GM12874 (cell line): ENCODE data around the gene TTYH1.

ENCODE experiments used
- TF ChIP-seq, protein P1 (sequence below): IDR thresholded peaks from 2 replicates; pipeline ENCODE4 v1.5.1; 2011; ENCODE audit warnings: low read depth, mild to moderate bottlenecking, control low read depth, low read length, moderate library complexity; ENCODE audit not compliant: insufficient read depth

The TTYH1 gene

DNA sequence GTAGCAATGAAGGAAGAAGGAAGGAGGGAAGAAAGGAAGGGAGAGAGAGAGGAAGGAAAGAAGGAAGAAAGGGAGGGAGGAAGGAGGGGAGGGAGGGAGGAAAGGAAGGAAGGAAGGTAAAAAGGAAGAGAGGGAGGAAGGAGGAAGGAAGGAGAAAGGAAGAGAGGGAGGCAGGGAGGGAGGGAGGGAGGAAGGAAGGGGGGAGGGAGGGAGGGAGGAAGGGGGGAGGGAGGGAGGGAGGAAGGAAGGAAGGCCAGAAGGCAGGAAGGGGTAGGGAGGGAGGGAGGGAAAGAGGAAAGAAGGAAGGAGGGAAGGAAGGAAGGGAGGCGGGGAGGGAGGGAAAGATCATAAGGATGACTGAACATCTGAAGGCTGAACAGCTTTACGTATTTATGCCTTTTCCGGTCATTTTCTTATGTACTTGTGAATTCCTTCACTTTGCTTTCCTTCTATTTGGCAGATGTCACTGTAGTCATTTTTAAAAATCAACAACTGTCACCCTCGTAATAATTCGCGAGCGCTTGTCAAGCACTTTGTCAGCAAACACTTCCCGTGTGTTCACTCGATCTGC is 6.7 kb upstream of the TTYH1 start:
- TF ChIP-seq, protein P1, sequence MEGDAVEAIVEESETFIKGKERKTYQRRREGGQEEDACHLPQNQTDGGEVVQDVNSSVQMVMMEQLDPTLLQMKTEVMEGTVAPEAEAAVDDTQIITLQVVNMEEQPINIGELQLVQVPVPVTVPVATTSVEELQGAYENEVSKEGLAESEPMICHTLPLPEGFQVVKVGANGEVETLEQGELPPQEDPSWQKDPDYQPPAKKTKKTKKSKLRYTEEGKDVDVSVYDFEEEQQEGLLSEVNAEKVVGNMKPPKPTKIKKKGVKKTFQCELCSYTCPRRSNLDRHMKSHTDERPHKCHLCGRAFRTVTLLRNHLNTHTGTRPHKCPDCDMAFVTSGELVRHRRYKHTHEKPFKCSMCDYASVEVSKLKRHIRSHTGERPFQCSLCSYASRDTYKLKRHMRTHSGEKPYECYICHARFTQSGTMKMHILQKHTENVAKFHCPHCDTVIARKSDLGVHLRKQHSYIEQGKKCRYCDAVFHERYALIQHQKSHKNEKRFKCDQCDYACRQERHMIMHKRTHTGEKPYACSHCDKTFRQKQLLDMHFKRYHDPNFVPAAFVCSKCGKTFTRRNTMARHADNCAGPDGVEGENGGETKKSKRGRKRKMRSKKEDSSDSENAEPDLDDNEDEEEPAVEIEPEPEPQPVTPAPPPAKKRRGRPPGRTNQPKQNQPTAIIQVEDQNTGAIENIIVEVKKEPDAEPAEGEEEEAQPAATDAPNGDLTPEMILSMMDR: no peak

DNA sequence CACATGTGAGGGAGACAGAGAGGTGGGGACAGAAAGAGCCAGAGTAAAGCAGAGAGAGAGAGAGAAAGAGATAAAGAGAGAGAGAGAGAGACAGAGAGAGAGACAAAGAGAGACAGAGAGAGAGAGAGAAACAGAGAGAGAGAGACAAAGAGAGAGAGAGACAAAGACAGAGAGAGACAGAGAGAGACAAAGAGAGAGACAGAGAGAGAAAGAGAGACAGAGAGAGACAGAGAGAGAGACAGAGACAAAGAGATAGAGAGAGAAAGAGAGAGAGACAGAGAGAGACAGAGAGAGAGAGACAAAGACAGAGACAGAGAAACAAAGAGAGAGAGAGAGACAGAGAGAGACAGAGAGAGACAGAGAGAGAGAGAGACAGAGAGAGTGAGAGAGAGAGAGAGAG is 4.2 kb upstream of the TTYH1 start:
- TF ChIP-seq, protein P1: no peak

DNA sequence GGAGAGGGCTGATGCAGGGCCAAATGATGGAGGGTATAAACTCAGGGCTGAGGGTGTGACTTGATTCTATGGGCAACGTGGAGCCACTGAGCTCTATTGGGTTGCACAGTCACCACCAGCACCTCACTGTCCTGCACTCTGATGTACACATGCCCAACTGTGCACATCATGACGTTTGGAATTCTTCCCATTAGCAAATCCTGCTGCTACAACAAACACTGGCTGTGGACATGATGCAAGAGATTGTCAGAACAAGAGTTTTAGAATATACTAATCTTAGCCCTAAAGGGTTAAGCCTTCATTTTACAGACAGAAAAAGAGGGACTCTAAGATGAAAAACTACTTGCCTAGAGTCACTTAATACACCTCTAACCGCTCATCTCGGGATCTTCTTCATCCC is 2.4 kb upstream of the TTYH1 start:
- TF ChIP-seq, protein P1: no peak

DNA sequence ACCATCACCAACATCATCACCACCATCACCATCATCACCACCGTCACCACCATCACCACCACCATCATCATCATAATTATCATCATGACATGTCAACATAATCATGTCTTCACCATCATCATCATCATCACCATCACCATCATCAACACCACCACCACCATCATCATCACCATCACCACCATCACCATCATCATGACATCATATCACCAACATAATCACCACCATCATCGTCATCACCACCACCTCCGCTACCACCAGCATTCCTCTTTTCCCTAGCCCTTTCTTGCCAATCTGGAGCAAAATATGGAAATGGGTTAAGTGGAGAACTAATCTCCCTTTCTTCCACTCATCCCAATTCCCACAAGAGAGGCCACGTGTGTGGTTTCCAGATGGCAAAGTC is 1.1 kb upstream of the TTYH1 start:
- TF ChIP-seq, protein P1: no peak

DNA sequence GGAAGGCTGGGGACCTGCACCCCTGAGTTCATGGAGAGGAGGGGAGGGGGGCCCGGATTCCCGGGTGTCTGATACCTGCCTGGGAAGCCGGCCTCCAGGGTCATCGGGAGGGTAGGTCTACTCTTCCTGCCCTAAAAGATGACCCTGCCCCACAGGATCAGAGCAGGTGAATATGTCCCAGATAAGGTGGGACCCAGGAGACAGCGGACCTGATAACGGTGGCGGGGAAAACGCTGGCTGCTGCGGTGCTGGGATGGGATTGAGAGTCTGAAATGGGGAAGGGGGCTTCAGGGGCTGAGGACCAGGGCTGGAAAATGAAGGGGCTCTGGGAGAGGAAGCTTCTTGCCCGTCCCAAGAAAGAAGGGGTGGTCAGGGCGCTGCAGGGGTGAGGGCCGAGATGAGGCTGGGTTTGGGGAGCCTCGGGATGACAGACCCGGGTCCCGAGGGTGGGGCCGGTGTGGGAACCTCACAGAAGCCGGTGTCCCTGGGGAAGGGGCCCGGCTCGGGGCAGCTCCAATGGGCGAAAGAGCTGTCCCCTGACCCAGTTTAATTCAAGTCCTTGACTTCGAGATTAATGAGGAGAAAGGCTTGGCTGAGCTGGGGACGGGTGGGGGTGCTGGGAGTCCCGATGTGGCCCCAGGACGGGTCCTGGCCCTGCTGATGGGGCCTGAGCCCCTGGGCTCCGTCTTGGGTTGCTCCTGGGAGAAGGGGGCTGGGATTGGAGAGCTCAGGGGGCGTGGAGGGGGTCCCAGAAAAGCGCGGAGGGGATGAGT is 823 bp downstream of the TTYH1 start:
- TF ChIP-seq, protein P1: no peak

DNA sequence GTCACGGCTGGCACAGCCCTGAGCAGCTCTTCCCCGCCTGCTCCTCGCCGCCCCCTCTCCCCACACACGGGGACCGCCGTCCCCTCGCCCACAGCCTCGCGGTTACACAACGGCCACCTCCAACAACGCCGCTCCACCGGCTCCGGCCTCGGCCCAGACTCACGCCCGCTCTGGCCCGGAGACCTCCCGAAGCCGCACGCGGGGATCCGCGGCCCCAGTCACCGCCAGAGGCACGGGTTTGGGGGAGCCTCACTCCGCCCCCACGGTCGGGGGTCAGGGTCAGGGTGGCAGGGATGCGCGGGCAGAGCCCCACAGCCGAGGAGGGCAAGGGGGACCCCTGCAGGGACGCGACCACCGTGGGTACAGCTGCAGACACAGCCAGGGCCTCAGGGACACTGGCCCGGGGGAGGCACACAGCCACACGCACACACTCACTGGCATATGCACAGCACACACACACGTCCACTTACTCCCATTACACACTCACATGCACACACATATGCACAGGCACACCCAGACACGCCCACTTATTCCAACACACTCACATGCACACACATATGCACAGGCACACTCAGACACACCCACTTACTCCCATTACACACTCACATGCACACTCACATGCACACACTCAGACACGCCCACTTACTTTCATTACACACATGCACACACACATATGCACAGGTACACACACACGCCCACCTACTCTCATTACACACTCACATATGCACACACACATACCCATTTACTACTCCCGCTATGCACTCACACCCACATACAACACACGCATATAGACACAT is 1.6 kb downstream of the TTYH1 start:
- TF ChIP-seq, protein P1: no peak
